NK-92 (cell line): ENCODE measurements around the gene ORC2.
"Not testable (repeated sequence)": the region's sequence is repeated elsewhere in the genome, so short reads cannot be mapped to it uniquely, and the experiment has no call there.

Experiments used
- DNase-seq: peaks from one replicate; lab custom pipeline; 2025; ENCODE audit not compliant: unreplicated experiment; lab: John Stamatoyannopoulos, UW

ORC2 gene

GRCh38 chr2:200939832-200940231 lies 23.6 kb downstream of the ORC2 start:
- no peak for DNase-seq

- no peak for DNase-seq
Observed at GRCh38 chr2:200930947-200931626, 32.4 kb downstream of the ORC2 start.

GRCh38 chr2:200929334-200930249 lies 33.9 kb downstream of the ORC2 start:
- no peak for DNase-seq

- no peak for DNase-seq
Observed at GRCh38 chr2:200922439-200922838, 41.0 kb downstream of the ORC2 start.

GRCh38 chr2:200913654-200914053 lies 49.8 kb downstream of the ORC2 start:
- no peak for DNase-seq

- no peak for DNase-seq
Observed at GRCh38 chr2:200909958-200910357, 53.5 kb downstream of the ORC2 start.

GRCh38 chr2:200905618-200906296 lies 57.7 kb downstream of the ORC2 start:
- DNase-seq = no peak

- DNase-seq = no peak
Observed at GRCh38 chr2:200901459-200902072, 61.9 kb downstream of the ORC2 start.

- DNase-seq = no peak
Observed at GRCh38 chr2:200899482-200899881, 64.0 kb downstream of the ORC2 start.

- peak; percentile 73 for DNase-seq
Observed at GRCh38 chr2:200888704-200889625, 74.5 kb downstream of the ORC2 start, which contains the start of the genes NIF3L1 and PPIL3. NIF3L1 (plus strand) TSS chr2:200889371; CDS start chr2:200891944, 2,573 bp downstream. PPIL3 (minus strand) TSS chr2:200889077; CDS start chr2:200887615, 1,462 bp downstream.

- not testable (repeated sequence) for DNase-seq
Observed at GRCh38 chr2:200881715-200882249, 81.7 kb downstream of the ORC2 start.

GRCh38 chr2:200878289-200878880 lies 85.1 kb downstream of the ORC2 start:
- no peak for DNase-seq

- no peak for DNase-seq
Observed at GRCh38 chr2:200877443-200877842, 86.0 kb downstream of the ORC2 start.

- no peak for DNase-seq
Observed at GRCh38 chr2:200873560-200873959, 89.9 kb downstream of the ORC2 start.

- no peak for DNase-seq
Observed at GRCh38 chr2:200871151-200871550, 92.3 kb downstream of the ORC2 start.

- DNase-seq = no peak
Observed at GRCh38 chr2:200869014-200869413, 94.4 kb downstream of the ORC2 start.

GRCh38 chr2:200864176-200865034 lies 99.1 kb downstream of the ORC2 start, which contains the start of gene CLK1:
CLK1 (minus strand) TSS chr2:200864658; CDS start chr2:200861862, 2,796 bp downstream.
- peak; percentile 81 for DNase-seq

- DNase-seq = no peak
Observed at GRCh38 chr2:200863782-200864175, 99.7 kb downstream of the ORC2 start.
